ENCODE measurements around the gene ARMC5.

GRCh38 chr16:31486045-31486444 is 26.7 kb downstream of the ARMC5 start:
- TF ChIP-seq CTCF (conservative IDR thresholded peaks at IDR 0.05) = no peak
- no peak for TF ChIP-seq ZFX (IDR thresholded peaks at IDR 0.05)
